Measurements from ENCODE around the gene NPY4R2.
"Not testable (repeated sequence)": the region's sequence is repeated elsewhere in the genome, so short reads cannot be mapped to it uniquely, and the experiment has no call there.

GRCh38 chr10:47943328-47943727 lies 24.9 kb downstream of the NPY4R2 start:
- not testable (repeated sequence) for TF ChIP-seq ZFX (IDR thresholded peaks at IDR 0.05); CTCF (conservative IDR thresholded peaks at IDR 0.05)

All from C4-2B (cell line).